CD4-positive, CD25-positive, alpha-beta regulatory T cell (primary cell): ENCODE data around the gene KCNC3. TPM values are rescaled to one million over a fixed set of nuclear protein-coding genes. Genes with fewer than 3 reads are reported as not detected.
A peak's percentile ranks its signal among the peaks of the same experiment; 100 is the strongest.
"Not testable (repeated sequence)": the region's sequence is repeated elsewhere in the genome, so short reads cannot be mapped to it uniquely, and the experiment has no call there.

ENCODE experiments used
- ATAC-seq, 2 donors: fragments of 150-1000 bp; cut with Tn5 transposase; one replicate each; pipeline ENCODE4 v1.10.0; 2021; ENCODE audit warnings: low read depth in 2 of 2, moderate number of reproducible peaks in 2 of 2, moderate library complexity in 1 of 2
- DNase-seq, 3 donors: peaks; one replicate each; pipeline versions ENCODE4 v3.0.0 to v3.0.0-alpha.2; 2012 to 2022; ENCODE audit warnings: mixed read lengths in 1 of 3
- H3K27ac ChIP-seq: one replicate; pipeline ENCODE4 v1.7.0; 2013; ENCODE audit warnings: mild to moderate bottlenecking, low read length; ENCODE audit not compliant: insufficient read depth, poor library complexity, severe bottlenecking
- H3K27me3 ChIP-seq: one replicate; pipeline ENCODE4 v1.7.0; 2013; ENCODE audit warnings: low read length; ENCODE audit not compliant: control insufficient read depth, insufficient read depth
- H3K36me3 ChIP-seq: one replicate; pipeline ENCODE4 v1.7.0; 2013; ENCODE audit warnings: mild to moderate bottlenecking, low read length, moderate library complexity; ENCODE audit not compliant: control insufficient read depth, insufficient read depth
- H3K4me1 ChIP-seq: 2 replicates; pipeline ENCODE4 v1.7.0; 2013; ENCODE audit warnings: mild to moderate bottlenecking, low read length; ENCODE audit not compliant: insufficient read depth, control insufficient read depth, poor library complexity, severe bottlenecking
- H3K4me3 ChIP-seq: one replicate; pipeline ENCODE4 v1.7.0; 2013; ENCODE audit warnings: low read depth, mild to moderate bottlenecking, low read length, moderate library complexity
- H3K9me3 ChIP-seq, 2 experiments: 1 replicate in 1 of 2; 2 replicates in 1 of 2; pipeline ENCODE4 v1.7.0; 2013; ENCODE audit warnings: low read length in 2 of 2, mild to moderate bottlenecking in 1 of 2, moderate library complexity in 1 of 2; ENCODE audit not compliant: control insufficient read depth in 2 of 2
- H3K27ac Mint-ChIP-seq, 3 donors: one replicate each; pipeline ENCODE4 v1.8.0; 2020 to 2022; ENCODE audit warnings: mild to moderate bottlenecking in 3 of 3, mixed read lengths in 3 of 3, moderate library complexity in 2 of 3
- H3K27me3 Mint-ChIP-seq: one replicate; pipeline ENCODE4 v1.8.0; 2022; ENCODE audit warnings: mild to moderate bottlenecking, mixed read lengths
- H3K36me3 Mint-ChIP-seq: one replicate; pipeline ENCODE4 v1.8.0; 2020; ENCODE audit warnings: mixed read lengths
- H3K4me1 Mint-ChIP-seq, 4 donors: one replicate each; pipeline ENCODE4 v1.8.0; 2020 to 2022; ENCODE audit warnings: mixed read lengths in 4 of 4, mild to moderate bottlenecking in 1 of 4
- H3K4me3 Mint-ChIP-seq, 4 donors: one replicate each; pipeline ENCODE4 v1.8.0; 2020 to 2022; ENCODE audit warnings: mild to moderate bottlenecking in 4 of 4, mixed read lengths in 4 of 4, moderate library complexity in 3 of 4
- H3K9me3 Mint-ChIP-seq, 7 donors: one replicate each; pipeline ENCODE4 v1.8.0; 2020 to 2022; ENCODE audit warnings: mixed read lengths in 7 of 7, mild to moderate bottlenecking in 3 of 7, moderate library complexity in 2 of 7
- polyA plus RNA-seq, 4 donors: library from polyadenylated mRNA; unstranded; fragments of 300-500 nt; fragmentation: Illumina TruSeq; gene quantifications; one replicate each; pipeline ENCODE4 v1.2.3, GENCODE V29; 2021
- total RNA-seq: library from RNA; stranded (reverse); gene quantifications from one replicate; pipeline ENCODE4 v1.2.3, GENCODE V29; 2022

The KCNC3 gene
- total and polyA plus RNA-seq, 5 donors from 2014 or later = 1.4 TPM; not detected in 4

GRCh38 chr19:50359328-50359818 lies 30.2 kb upstream of the KCNC3 start:
- Mint-ChIP-seq H3K4me3 (peak overlapping the region; percentile 22 to 98 (median 94)), H3K9me3 (no peaks in the 10 kb centered on the region), H3K4me1 (peaks cover 13 to 58% (median 19%) of the 10 kb centered on the region in 4 donors), H3K27ac (peak overlapping the region in 2 of 3 donors; percentile 98 to 99), H3K36me3 (no peaks in the 10 kb centered on the region), H3K27me3 (peaks cover 10% of the 10 kb centered on the region)
- H3K4me3 ChIP-seq = no peak overlapping the region
- no peak for DNase-seq
- no peaks in the 10 kb centered on the region for H3K27me3 ChIP-seq
- no peak for ATAC-seq
- no peaks in the 10 kb centered on the region for H3K36me3 ChIP-seq
- H3K9me3 ChIP-seq = no peaks in the 10 kb centered on the region
- peaks cover 19% of the 10 kb centered on the region for H3K4me1 ChIP-seq
- H3K27ac ChIP-seq = peak overlapping the region; percentile 97

GRCh38 chr19:50358483-50359327 lies 29.5 kb upstream of the KCNC3 start:
- H3K4me1 ChIP-seq = peaks cover 15% of the 10 kb centered on the region
- Mint-ChIP-seq H3K27ac (peak overlapping the region; percentile 88 to 99 (median 98)), H3K4me1 (peaks cover 12 to 54% (median 18%) of the 10 kb centered on the region in 4 donors), H3K4me3 (peak overlapping the region; percentile 92 to 98 (median 96)), H3K9me3 (no peaks in the 10 kb centered on the region), H3K27me3 (peaks cover 13% of the 10 kb centered on the region), H3K36me3 (no peaks in the 10 kb centered on the region)
- no peaks in the 10 kb centered on the region for H3K27me3 ChIP-seq
- no peaks in the 10 kb centered on the region for H3K9me3 ChIP-seq
- peak; percentile 67 to 84 (median 83) for DNase-seq
- peak in 1 of 2 donors; percentile 16 for ATAC-seq
- H3K27ac ChIP-seq = peak overlapping the region; percentile 97
- H3K36me3 ChIP-seq = no peaks in the 10 kb centered on the region
- peak overlapping the region; percentile 78 for H3K4me3 ChIP-seq

GRCh38 chr19:50357178-50358100 lies 28.3 kb upstream of the KCNC3 start:
- H3K4me3 ChIP-seq = peak overlapping the region; percentile 78

GRCh38 chr19:50356691-50357177 lies 27.6 kb upstream of the KCNC3 start:
- Mint-ChIP-seq H3K4me3 (peak overlapping the region; percentile 92 to 98 (median 96)), H3K9me3 (no peaks in the 10 kb centered on the region), H3K4me1 (peaks cover 9 to 38% (median 14%) of the 10 kb centered on the region in 4 donors), H3K27ac (peak overlapping the region; percentile 95 to 99 (median 98)), H3K36me3 (no peaks in the 10 kb centered on the region), H3K27me3 (peaks cover 13% of the 10 kb centered on the region)
- Histone ChIP-seq H3K4me1 (peaks cover 11% of the 10 kb centered on the region), H3K27me3 (no peaks in the 10 kb centered on the region), H3K36me3 (no peaks in the 10 kb centered on the region), H3K9me3 (no peaks in the 10 kb centered on the region), H3K27ac (peak overlapping the region; percentile 97), H3K4me3 (no peak overlapping the region)
- DNase-seq (no peak), ATAC-seq (no peak)

More at GRCh38 chr19:50357178-50358100, 28.3 kb upstream of the KCNC3 start:
- H3K36me3 Mint-ChIP-seq = no peaks in the 10 kb centered on the region
- no peaks in the 10 kb centered on the region for H3K27me3 ChIP-seq
- H3K9me3 Mint-ChIP-seq = no peaks in the 10 kb centered on the region
- peaks cover 13% of the 10 kb centered on the region for H3K27me3 Mint-ChIP-seq
- H3K4me1 Mint-ChIP-seq = peaks cover 12 to 43% (median 15%) of the 10 kb centered on the region in 4 donors
- ATAC-seq (peak; percentile 82 to 83), DNase-seq (peak; percentile 78 to 93 (median 91))
- peak overlapping the region; percentile 97 for H3K27ac ChIP-seq
- H3K27ac Mint-ChIP-seq = peak overlapping the region; percentile 95 to 99 (median 98)
- peak overlapping the region; percentile 92 to 98 (median 96) for H3K4me3 Mint-ChIP-seq
- peaks cover 11% of the 10 kb centered on the region for H3K4me1 ChIP-seq
- no peaks in the 10 kb centered on the region for H3K36me3 ChIP-seq
- H3K9me3 ChIP-seq = no peaks in the 10 kb centered on the region

GRCh38 chr19:50353487-50353880 lies 24.3 kb upstream of the KCNC3 start:
- H3K4me1 ChIP-seq = peaks cover 11% of the 10 kb centered on the region
- H3K4me1 Mint-ChIP-seq = peaks cover 0 to 12% (median 8%) of the 10 kb centered on the region in 4 donors
- DNase-seq, H3K9me3 ChIP-seq, H3K27ac ChIP-seq, ATAC-seq, H3K27ac Mint-ChIP-seq, H3K4me3 ChIP-seq, H3K36me3 ChIP-seq, H3K4me3 Mint-ChIP-seq, H3K36me3 Mint-ChIP-seq, H3K27me3 ChIP-seq, H3K9me3 Mint-ChIP-seq: not testable (repeated sequence)
- H3K27me3 Mint-ChIP-seq = peaks cover 23% of the 10 kb centered on the region

DNA sequence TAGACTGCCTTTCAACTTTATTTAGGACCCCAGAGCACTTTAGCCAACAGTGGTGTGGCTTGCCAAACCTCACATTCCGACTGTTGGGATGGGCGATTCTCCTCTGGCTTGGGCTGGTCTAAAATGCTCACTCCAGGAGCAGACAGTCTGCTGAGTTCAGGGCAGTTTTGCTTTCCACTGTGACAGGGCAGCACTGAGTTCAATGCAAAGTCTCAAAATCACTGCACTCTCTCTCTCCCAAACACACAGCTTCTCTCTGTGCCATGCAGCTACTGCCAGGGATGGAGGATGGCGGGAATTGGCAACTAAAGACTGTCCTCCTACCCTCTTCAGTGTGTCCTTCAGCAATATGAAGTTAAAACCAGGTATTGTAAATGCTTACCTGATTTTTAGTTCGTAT lies 23.1 kb upstream of the KCNC3 start:
- peaks cover 16% of the 10 kb centered on the region for H3K27me3 Mint-ChIP-seq
- H3K4me3 Mint-ChIP-seq = no peak overlapping the region
- Histone ChIP-seq H3K4me1 (peaks cover 6% of the 10 kb centered on the region), H3K4me3 (no peak overlapping the region), H3K27me3 (no peaks in the 10 kb centered on the region), H3K9me3 (no peaks in the 10 kb centered on the region), H3K36me3 (no peaks in the 10 kb centered on the region), H3K27ac (no peak overlapping the region)
- peaks cover 0 to 1% (median 0%) of the 10 kb centered on the region in 7 donors for H3K9me3 Mint-ChIP-seq
- peaks cover 1% of the 10 kb centered on the region for H3K36me3 Mint-ChIP-seq
- no peak for ATAC-seq
- H3K4me1 Mint-ChIP-seq = peaks cover 5 to 11% (median 9%) of the 10 kb centered on the region in 4 donors
- H3K27ac Mint-ChIP-seq = no peak overlapping the region
- DNase-seq = no peak
